ENCODE measurements around the gene CLCN6.

- TF ChIP-seq CTCF (IDR thresholded peaks at IDR 0.05) (no peak), POLR2A (IDR thresholded peaks at IDR 0.05) (no peak)
Measured at GRCh38 chr1:11767922-11768704, 37.9 kb upstream of the CLCN6 start.

Data from adrenal gland (tissue), 5 donors.